Kidney (tissue), 14 donors: ENCODE data around the gene CEP55. TPM values are rescaled to one million over a fixed set of nuclear protein-coding genes. Genes with fewer than 3 reads are reported as not detected.

Source experiments
- DNase-seq, 5 donors: peaks; one replicate each; pipeline ENCODE4 v3.0.0-alpha.2; 2013 to 2020
- FAIRE-seq: peaks from 2 replicates; lab custom pipeline; 2012; peaks lifted over from hg19 to GRCh38; lab: Jason Lieb, UNC
- H3K27ac ChIP-seq, 2 donors: one replicate each; pipeline ENCODE4 v1.7.0; 2013; ENCODE audit warnings: low read depth in 2 of 2, low read length in 2 of 2, inconsistent platforms in 1 of 2
- H3K27me3 ChIP-seq: one replicate; pipeline ENCODE4 v1.7.1; 2013; ENCODE audit warnings: low read length, inconsistent platforms; ENCODE audit not compliant: control insufficient read depth, insufficient read depth
- H3K36me3 ChIP-seq, 3 donors: one replicate each; pipeline versions ENCODE4 v1.7.0 to v1.7.1; 2013; ENCODE audit warnings: low read length in 3 of 3, control low read depth in 1 of 3, inconsistent platforms in 1 of 3; ENCODE audit not compliant: insufficient read depth in 3 of 3, control insufficient read depth in 2 of 3
- H3K4me1 ChIP-seq, 3 donors: one replicate each; pipeline versions ENCODE4 v1.7.0 to v1.7.1; 2013; ENCODE audit warnings: low read length in 3 of 3, inconsistent platforms in 1 of 3, low read depth in 1 of 3; ENCODE audit not compliant: control insufficient read depth in 2 of 3, insufficient read depth in 2 of 3
- H3K4me3 ChIP-seq, 3 donors: one replicate each; pipeline versions ENCODE4 v1.7.0 to v1.8.1; 2013; ENCODE audit warnings: low read length in 3 of 3, control low read depth in 1 of 3, inconsistent platforms in 1 of 3
- H3K9ac ChIP-seq, 3 donors: one replicate each; pipeline versions ENCODE4 v1.7.0 to v1.7.1; 2013; ENCODE audit warnings: low read length in 3 of 3, control low read depth in 1 of 3, inconsistent platforms in 1 of 3
- H3K9me3 ChIP-seq, 3 donors: one replicate each; pipeline versions ENCODE4 v1.7.0 to v1.7.1; 2013; ENCODE audit warnings: low read length in 3 of 3, control low read depth in 1 of 3, inconsistent platforms in 1 of 3; ENCODE audit not compliant: control insufficient read depth in 2 of 3, insufficient read depth in 1 of 3
- intact Hi-C: fragments of 100-400 bp; cut with DNase I; formaldehyde crosslinking; loops from one replicate; pipeline ENCODE4 v1.11.1; 2022
- polyA plus RNA-seq: library from polyadenylated mRNA; stranded (reverse); fragments of 350-450 nt; fragmentation: Illumina TruSeq; extraction: RNeasy Lipid Tissue Mini Kit (QIAGEN cat#74804); gene quantifications from one replicate; pipeline ENCODE4 v1.2.3, GENCODE V29; 2014; ENCODE audit warnings: low read depth, low replicate concordance; ENCODE audit not compliant: insufficient read depth
- total RNA-seq: library from RNA; stranded (reverse); fragmentation: NEBNext Ultra II Directional; extraction: Animal tissue kit (Norgen Biotek cat#: 25700); gene quantifications from one replicate; pipeline ENCODE4 v1.2.1, GENCODE V29; 2021
- TF ChIP-seq, protein P1 (sequence below): IDR thresholded peaks from 3 replicates; pipeline ENCODE4 v1.5.1; 2012; ENCODE audit warnings: mild to moderate bottlenecking, moderate library complexity, borderline replicate concordance; ENCODE audit not compliant: insufficient read depth; ENCODE audit errors: extremely low read depth
- donor health status: control.
- donor health status: control.
- donor health status: control.
- donor health status: control.
- donor health status: control.
- donor health status: DM: yes; HTN: yes; CAD: no.
- donor health status: Normal renal cell carcinoma (clear cell type).

Gene CEP55
- total and polyA plus RNA-seq, 2 donors from 2014 or later: 0.39 to 0.88 TPM

DNA sequence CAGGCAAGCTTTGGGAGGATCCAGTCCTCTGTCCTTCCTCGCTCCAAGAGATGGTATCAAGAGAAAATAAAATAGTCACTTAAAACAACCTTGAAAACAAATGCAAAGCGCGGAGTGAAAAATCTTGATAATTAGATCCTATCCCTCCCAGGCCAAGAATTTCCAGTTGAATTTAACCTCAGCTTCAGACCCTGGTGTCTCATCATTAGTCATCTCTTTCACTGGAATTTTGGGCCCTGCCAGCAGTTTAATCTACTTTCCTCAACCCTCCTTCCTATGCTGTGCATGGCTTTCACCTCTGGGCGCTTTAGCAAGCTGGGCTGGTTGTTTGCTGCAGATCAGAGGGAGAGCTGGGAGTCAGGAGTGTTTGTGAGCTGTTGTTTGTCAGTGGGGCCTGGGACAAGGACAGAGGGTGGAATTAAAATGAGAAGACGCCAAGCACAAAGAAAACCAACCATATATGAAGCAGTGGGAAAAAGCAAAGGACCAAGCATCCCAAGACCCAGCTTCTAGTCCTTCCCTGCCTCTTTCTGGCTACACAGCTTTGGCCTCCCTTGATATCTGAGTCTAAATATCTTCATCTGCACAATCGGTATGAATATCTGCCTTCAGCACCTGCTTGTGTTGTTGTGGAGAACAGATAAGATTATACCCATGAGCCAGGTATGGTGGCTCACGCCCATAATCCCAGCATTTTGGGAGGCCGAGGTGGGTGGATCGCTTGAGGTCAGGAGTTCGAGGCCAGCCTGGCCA is 27.8 kb upstream of the CEP55 start:
- Histone ChIP-seq H3K36me3 (no peaks in the 10 kb centered on the region), H3K4me3 (no peak overlapping the region), H3K4me1 (peaks cover 0 to 6% (median 5%) of the 10 kb centered on the region in 3 donors), H3K27me3 (no peaks in the 10 kb centered on the region), H3K9me3 (no peaks in the 10 kb centered on the region), H3K27ac (peak overlapping the region; percentile 49 to 67), H3K9ac (peak overlapping the region in 1 of 3 donors; percentile 44)
- FAIRE-seq: no peak
- no peak for DNase-seq
- TF ChIP-seq, protein P1, sequence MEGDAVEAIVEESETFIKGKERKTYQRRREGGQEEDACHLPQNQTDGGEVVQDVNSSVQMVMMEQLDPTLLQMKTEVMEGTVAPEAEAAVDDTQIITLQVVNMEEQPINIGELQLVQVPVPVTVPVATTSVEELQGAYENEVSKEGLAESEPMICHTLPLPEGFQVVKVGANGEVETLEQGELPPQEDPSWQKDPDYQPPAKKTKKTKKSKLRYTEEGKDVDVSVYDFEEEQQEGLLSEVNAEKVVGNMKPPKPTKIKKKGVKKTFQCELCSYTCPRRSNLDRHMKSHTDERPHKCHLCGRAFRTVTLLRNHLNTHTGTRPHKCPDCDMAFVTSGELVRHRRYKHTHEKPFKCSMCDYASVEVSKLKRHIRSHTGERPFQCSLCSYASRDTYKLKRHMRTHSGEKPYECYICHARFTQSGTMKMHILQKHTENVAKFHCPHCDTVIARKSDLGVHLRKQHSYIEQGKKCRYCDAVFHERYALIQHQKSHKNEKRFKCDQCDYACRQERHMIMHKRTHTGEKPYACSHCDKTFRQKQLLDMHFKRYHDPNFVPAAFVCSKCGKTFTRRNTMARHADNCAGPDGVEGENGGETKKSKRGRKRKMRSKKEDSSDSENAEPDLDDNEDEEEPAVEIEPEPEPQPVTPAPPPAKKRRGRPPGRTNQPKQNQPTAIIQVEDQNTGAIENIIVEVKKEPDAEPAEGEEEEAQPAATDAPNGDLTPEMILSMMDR: no peak
- intact Hi-C loops: no loop called here

DNA sequence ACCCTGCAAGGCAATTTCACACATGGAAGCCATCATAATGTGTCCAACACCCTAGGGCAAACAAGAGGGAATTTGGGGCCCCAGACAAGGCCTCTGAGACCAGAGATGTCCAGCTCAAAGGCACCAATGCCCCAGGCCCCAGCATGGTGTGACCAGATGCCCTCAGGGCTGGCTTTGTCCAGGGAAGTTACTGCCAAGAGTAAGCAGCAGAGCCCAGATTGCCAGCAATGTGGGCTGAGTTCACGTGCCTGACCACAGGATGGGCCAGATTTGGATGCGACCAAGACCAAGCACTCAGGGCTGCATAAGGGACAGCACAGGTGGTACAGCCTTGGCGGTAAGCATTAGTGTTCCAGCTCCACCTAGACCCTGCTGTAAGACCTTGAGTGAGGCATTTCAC is 27.0 kb upstream of the CEP55 start:
- H3K9ac ChIP-seq: no peak overlapping the region
- no peak overlapping the region for H3K4me3 ChIP-seq
- intact Hi-C loops: no loop called here
- peak overlapping the region in 1 of 2 donors; percentile 40 for H3K27ac ChIP-seq
- H3K9me3 ChIP-seq: no peaks in the 10 kb centered on the region
- no peaks in the 10 kb centered on the region for H3K27me3 ChIP-seq
- TF ChIP-seq, protein P1: no peak
- DNase-seq (no peak), FAIRE-seq (no peak)
- H3K36me3 ChIP-seq: no peaks in the 10 kb centered on the region
- H3K4me1 ChIP-seq: peaks cover 0 to 5% (median 3%) of the 10 kb centered on the region in 3 donors

DNA sequence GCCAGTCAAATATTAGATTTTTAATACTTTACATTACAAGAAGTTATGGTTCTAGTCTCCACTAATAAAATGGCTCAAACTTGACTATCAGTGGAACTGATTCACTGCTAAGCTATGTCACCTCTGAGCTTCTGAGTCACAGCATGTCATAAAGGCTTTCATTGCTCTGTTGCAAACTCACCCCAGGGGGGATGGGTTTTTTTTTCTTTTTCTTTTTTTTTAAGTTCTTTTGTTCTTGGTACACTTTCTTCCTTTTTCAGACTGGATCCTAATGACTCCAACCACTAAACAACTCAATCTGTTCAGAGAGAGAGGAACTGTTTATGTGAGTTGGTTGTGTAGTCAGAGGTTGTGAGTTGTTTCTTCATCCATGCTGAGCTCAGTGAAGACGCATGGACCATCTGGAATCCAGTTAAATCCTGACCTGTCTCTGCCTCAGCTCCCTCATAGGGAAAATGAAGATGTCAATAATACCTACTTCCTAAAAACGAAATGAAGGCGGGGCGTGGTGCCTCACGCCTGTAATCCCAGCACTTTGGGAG is 25.2 kb upstream of the CEP55 start:
- peaks cover 0 to 3% (median 3%) of the 10 kb centered on the region in 3 donors for H3K4me1 ChIP-seq

More for the DNA sequence above, 25.2 kb upstream of the CEP55 start:
- Histone ChIP-seq H3K4me3 (no peak overlapping the region), H3K27ac (peak overlapping the region; percentile 42 to 69), H3K9me3 (no peaks in the 10 kb centered on the region), H3K27me3 (no peaks in the 10 kb centered on the region), H3K9ac (peak overlapping the region in 1 of 3 donors; percentile 19), H3K36me3 (no peaks in the 10 kb centered on the region)
- TF ChIP-seq, protein P1: no peak
- intact Hi-C loops: no loop called here
- DNase-seq (no peak), FAIRE-seq (no peak)
